A549 (cell line): Measurements from ENCODE around the gene LMO1. TPM values are rescaled to one million over a fixed set of nuclear protein-coding genes. Genes with fewer than 3 reads are reported as not detected.

Experiments used
- ATAC-seq, 2 experiments: fragments of 200-7000 bp in 1 of 2; fragments of >200 bp in 1 of 2; cut with Nextera tagmentation in 1 of 2; cut with Tn5 transposase in 1 of 2; 3 replicates each; pipeline versions ENCODE4 v1.8.0 to v1.9.1; 2018 to 2020; ENCODE audit warnings: mild to moderate bottlenecking in 1 of 2, moderate library complexity in 1 of 2
- CTCF ChIA-PET: fragments of 300-600 bp; sonication (Branson Sonifier 250); formaldehyde crosslinking; extraction: SDS; loops from one replicate; lab custom pipeline; 2021; ENCODE audit warnings: antibody characterized with exemption, inconsistent platforms; lab: Yijun Ruan, JAX
- POLR2A ChIA-PET: fragments of 350-600 bp; formaldehyde crosslinking; extraction: SDS; loops from one replicate; lab custom pipeline; 2021; ENCODE audit warnings: antibody characterized with exemption, inconsistent platforms; lab: Yijun Ruan, JAX
- DNase-seq, 2 experiments: peaks; one replicate each; pipeline versions ENCODE4 v3.0.0 to v3.0.0-alpha.2; 2011 to 2016; ENCODE audit warnings: low read depth in 1 of 2, low spot score in 1 of 2
- FAIRE-seq: peaks from 2 replicates; lab custom pipeline; 2011; peaks lifted over from hg19 to GRCh38; lab: Jason Lieb, UNC
- H3K27ac ChIP-seq, 2 experiments: fragments of >200 bp; sonication (Bioruptor Twin); formaldehyde crosslinking; 3 replicates each; pipeline ENCODE4 v1.5.1; 2016 to 2017
- H3K4me1 ChIP-seq: fragments of >200 bp; sonication (Bioruptor Twin); formaldehyde crosslinking; 3 replicates; pipeline ENCODE4 v1.6.1; 2016
- H3K4me2 ChIP-seq: fragments of >200 bp; sonication (Bioruptor Twin); formaldehyde crosslinking; 3 replicates; pipeline ENCODE4 v1.6.1; 2016
- H3K4me3 ChIP-seq: fragments of >200 bp; sonication (Bioruptor Twin); formaldehyde crosslinking; 3 replicates; pipeline ENCODE4 v1.5.1; 2016
- H3K9me3 ChIP-seq: fragments of >200 bp; sonication (Bioruptor Twin); formaldehyde crosslinking; 3 replicates; pipeline ENCODE4 v1.6.1; 2016
- EHMT2 ChIP-seq: fragments of 200-600 bp; sonication (generic); IDR thresholded peaks from 2 replicates; pipeline ENCODE4 v1.6.1; 2016; ENCODE audit warnings: antibody characterized with exemption, low read depth, mild to moderate bottlenecking, moderate library complexity
- GATA3 ChIP-seq: IDR thresholded peaks from 2 replicates; pipeline ENCODE4 v1.6.1; 2012; ENCODE audit warnings: borderline replicate concordance
- HEYL ChIP-seq: fragments of 250-450 bp; sonication (Bioruptor Pico); IDR thresholded peaks from 2 replicates; pipeline ENCODE4 v1.8.0; 2021; ENCODE audit warnings: mild to moderate bottlenecking, moderate library complexity
- JUN ChIP-seq, 2 experiments: fragments of >200 bp; sonication (Bioruptor Twin); formaldehyde crosslinking; IDR thresholded peaks; 2 replicates in 1 of 2; 3 replicates in 1 of 2; pipeline ENCODE4 v1.6.1; 2016 to 2017
- MYC ChIP-seq: IDR thresholded peaks from 2 replicates; pipeline ENCODE4 v1.6.1; 2012; ENCODE audit warnings: mild to moderate bottlenecking, inconsistent platforms, low read length, improper control_type of control experiment, borderline replicate concordance
- POLR2A ChIP-seq: IDR thresholded peaks from 2 replicates; pipeline ENCODE4 v1.6.1; 2012; ENCODE audit warnings: mild to moderate bottlenecking, low read length
- RFX5 ChIP-seq: fragments of 450-650 bp; IDR thresholded peaks from 2 replicates; pipeline ENCODE4 v1.7.1; 2014; ENCODE audit warnings: antibody characterized with exemption, mild to moderate bottlenecking, moderate library complexity
- SMC3 ChIP-seq: fragments of >200 bp; sonication (Bioruptor Twin); formaldehyde crosslinking; IDR thresholded peaks from 3 replicates; pipeline ENCODE4 v1.6.1; 2018; ENCODE audit warnings: inconsistent platforms
- TP53 ChIP-seq: fragments of 250-450 bp; sonication (Bioruptor Pico); IDR thresholded peaks from 2 replicates; pipeline ENCODE4 v1.5.0; 2021; ENCODE audit warnings: mild to moderate bottlenecking, moderate library complexity
- ZFP36 ChIP-seq: fragments of 450-650 bp; IDR thresholded peaks from 2 replicates; pipeline ENCODE4 v1.6.1; 2014; ENCODE audit warnings: borderline replicate concordance; ENCODE audit not compliant: partially characterized antibody
- ZNF302 ChIP-seq: fragments of 250-450 bp; sonication (Bioruptor Pico); IDR thresholded peaks from 2 replicates; pipeline ENCODE4 v1.9.0; 2021; ENCODE audit warnings: inconsistent platforms, mild to moderate bottlenecking, moderate library complexity
- WGBS: methylation state at CpG from one replicate; pipeline ENCODE4 v1.1.6; 2017; ENCODE audit errors: missing lambda C conversion rate; 5-methylcytosine and 5-hydroxymethylcytosine counted together
- polyA plus RNA-seq, 4 experiments: library from polyadenylated mRNA; depleted of rRNA in 3 of 4; stranded (reverse); fragments of >200 nt; fragmentation: RNase III in 1 of 4; extraction: RNeasy Plus Mini Kit Qiagen cat#74134 plus additional on column Dnase treatment in 1 of 4; gene quantifications; 2 replicates in 3 of 4; 3 replicates in 1 of 4; pipeline ENCODE4 v1.2.3, GENCODE V29; 2011 to 2017
- TF ChIP-seq, protein P1 (sequence below): fragments of 250-450 bp; sonication (Bioruptor Pico); IDR thresholded peaks from 2 replicates; pipeline ENCODE4 v1.5.0; 2021; ENCODE audit warnings: mild to moderate bottlenecking, moderate library complexity, borderline replicate concordance
- TF ChIP-seq, protein P2 (sequence below): fragments of >200 bp; sonication (Bioruptor Twin); formaldehyde crosslinking; IDR thresholded peaks from 3 replicates; pipeline ENCODE4 v1.6.1; 2016
- TF ChIP-seq, protein P3 (sequence below): fragments of 450-650 bp; IDR thresholded peaks from 2 replicates; pipeline ENCODE4 v1.6.1; 2014; ENCODE audit warnings: antibody characterized with exemption
- TF ChIP-seq, protein P4 (sequence below): IDR thresholded peaks from 2 replicates; pipeline ENCODE4 v1.6.1; 2012
- TF ChIP-seq, protein P5 (sequence below): IDR thresholded peaks from 2 replicates; pipeline ENCODE4 v1.6.1; 2012
- TF ChIP-seq, protein P6 (sequence below): fragments of 150-350 bp; IDR thresholded peaks from 2 replicates; pipeline ENCODE4 v1.6.1; 2014; ENCODE audit warnings: low read depth, mild to moderate bottlenecking, low read length

Gene LMO1
- polyA plus RNA-seq, 2 of the 4 experiments (the other 2 are of a cell fraction), result 0.18 to 2.7 TPM

DNA sequence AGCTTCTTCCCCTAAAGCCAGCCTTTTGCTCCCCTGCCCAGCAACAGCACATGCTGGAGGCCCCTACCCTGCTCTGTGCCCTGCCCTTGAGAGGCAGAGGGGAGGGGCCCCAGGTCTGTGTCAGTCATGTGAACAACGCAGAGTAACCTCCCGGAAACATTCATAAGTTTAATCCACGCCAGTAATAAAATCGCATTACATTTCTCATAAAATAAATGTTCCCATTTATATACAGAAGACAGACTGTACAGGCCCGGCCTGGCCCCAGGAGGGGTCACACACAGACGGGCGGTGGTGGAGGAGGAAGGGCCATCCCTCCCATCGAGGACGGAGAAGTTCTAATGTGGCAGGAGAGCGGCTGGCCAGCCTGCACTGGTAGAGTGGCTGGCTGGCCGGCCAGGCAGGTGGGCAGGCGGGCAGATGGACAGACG lies 39.5 kb downstream of the LMO1 start (continued):
- TF ChIP-seq, protein P1, sequence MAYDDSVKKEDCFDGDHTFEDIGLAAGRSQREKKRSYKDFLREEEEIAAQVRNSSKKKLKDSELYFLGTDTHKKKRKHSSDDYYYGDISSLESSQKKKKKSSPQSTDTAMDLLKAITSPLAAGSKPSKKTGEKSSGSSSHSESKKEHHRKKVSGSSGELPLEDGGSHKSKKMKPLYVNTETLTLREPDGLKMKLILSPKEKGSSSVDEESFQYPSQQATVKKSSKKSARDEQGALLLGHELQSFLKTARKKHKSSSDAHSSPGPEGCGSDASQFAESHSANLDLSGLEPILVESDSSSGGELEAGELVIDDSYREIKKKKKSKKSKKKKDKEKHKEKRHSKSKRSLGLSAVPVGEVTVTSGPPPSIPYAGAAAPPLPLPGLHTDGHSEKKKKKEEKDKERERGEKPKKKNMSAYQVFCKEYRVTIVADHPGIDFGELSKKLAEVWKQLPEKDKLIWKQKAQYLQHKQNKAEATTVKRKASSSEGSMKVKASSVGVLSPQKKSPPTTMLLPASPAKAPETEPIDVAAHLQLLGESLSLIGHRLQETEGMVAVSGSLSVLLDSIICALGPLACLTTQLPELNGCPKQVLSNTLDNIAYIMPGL, result no peak
- TF ChIP-seq, protein P2, sequence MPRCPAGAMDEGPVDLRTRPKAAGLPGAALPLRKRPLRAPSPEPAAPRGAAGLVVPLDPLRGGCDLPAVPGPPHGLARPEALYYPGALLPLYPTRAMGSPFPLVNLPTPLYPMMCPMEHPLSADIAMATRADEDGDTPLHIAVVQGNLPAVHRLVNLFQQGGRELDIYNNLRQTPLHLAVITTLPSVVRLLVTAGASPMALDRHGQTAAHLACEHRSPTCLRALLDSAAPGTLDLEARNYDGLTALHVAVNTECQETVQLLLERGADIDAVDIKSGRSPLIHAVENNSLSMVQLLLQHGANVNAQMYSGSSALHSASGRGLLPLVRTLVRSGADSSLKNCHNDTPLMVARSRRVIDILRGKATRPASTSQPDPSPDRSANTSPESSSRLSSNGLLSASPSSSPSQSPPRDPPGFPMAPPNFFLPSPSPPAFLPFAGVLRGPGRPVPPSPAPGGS, result no peak
- TF ChIP-seq, protein P3, sequence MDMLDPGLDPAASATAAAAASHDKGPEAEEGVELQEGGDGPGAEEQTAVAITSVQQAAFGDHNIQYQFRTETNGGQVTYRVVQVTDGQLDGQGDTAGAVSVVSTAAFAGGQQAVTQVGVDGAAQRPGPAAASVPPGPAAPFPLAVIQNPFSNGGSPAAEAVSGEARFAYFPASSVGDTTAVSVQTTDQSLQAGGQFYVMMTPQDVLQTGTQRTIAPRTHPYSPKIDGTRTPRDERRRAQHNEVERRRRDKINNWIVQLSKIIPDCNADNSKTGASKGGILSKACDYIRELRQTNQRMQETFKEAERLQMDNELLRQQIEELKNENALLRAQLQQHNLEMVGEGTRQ, result no peak

DNA sequence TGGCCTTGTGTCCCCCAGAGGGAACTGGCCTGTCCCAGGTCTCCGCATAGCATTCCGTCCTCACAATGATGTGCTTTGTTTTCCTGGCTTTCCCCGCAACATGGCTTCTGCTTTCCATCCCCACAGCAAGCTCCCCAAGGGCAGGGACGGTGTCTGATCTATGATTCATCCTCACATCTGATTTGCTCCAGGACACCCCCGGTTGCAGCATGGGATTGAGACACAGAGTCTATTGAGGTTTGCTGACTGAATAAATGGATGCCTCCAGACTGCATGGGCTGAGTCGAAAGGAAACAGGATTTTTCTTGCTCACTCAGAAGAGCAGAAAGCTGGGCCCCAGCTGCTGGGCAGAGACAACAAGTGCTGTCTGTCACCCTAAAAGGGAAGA lies 40.2 kb downstream of the LMO1 start:
- DNase-seq (no peak), FAIRE-seq (no peak), ATAC-seq (no peak)
- H3K4me3 ChIP-seq, result no peak overlapping the region
- no peak for TF ChIP-seq POLR2A
- TF ChIP-seq MYC, result no peak
- TF ChIP-seq SMC3, result no peak
- no peak for TF ChIP-seq JUN (IDR thresholded peaks at IDR 0.05)
- TF ChIP-seq HEYL (CRISPR knock-in tag), result no peak
- TF ChIP-seq ZNF302, result no peak
- TF ChIP-seq, protein P4, sequence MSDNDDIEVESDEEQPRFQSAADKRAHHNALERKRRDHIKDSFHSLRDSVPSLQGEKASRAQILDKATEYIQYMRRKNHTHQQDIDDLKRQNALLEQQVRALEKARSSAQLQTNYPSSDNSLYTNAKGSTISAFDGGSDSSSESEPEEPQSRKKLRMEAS, result no peak
- TF ChIP-seq GATA3, result no peak
- TF ChIP-seq, protein P5, sequence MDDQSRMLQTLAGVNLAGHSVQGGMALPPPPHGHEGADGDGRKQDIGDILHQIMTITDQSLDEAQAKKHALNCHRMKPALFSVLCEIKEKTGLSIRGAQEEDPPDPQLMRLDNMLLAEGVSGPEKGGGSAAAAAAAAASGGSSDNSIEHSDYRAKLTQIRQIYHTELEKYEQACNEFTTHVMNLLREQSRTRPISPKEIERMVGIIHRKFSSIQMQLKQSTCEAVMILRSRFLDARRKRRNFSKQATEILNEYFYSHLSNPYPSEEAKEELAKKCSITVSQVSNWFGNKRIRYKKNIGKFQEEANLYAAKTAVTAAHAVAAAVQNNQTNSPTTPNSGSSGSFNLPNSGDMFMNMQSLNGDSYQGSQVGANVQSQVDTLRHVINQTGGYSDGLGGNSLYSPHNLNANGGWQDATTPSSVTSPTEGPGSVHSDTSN, result no peak
- WGBS, result 60% methylated on average over 6 of the region's 6 CpGs
- no peak overlapping the region for H3K4me2 ChIP-seq
- POLR2A ChIA-PET, result no interaction called here
- H3K9me3 ChIP-seq, result no peaks in the 10 kb centered on the region
- H3K27ac ChIP-seq, result no peak overlapping the region
- peaks cover 10% of the 10 kb centered on the region; the same call in 2 of the 3 replicates for H3K4me1 ChIP-seq
- CTCF ChIA-PET, result interaction anchor here (1.1 to 20.9 kb wide), 6 partner anchors 10 to 412 kb away, joined by 3 to 424 read pairs (median 6); partner anchors contain the start of gene LMO1

DNA sequence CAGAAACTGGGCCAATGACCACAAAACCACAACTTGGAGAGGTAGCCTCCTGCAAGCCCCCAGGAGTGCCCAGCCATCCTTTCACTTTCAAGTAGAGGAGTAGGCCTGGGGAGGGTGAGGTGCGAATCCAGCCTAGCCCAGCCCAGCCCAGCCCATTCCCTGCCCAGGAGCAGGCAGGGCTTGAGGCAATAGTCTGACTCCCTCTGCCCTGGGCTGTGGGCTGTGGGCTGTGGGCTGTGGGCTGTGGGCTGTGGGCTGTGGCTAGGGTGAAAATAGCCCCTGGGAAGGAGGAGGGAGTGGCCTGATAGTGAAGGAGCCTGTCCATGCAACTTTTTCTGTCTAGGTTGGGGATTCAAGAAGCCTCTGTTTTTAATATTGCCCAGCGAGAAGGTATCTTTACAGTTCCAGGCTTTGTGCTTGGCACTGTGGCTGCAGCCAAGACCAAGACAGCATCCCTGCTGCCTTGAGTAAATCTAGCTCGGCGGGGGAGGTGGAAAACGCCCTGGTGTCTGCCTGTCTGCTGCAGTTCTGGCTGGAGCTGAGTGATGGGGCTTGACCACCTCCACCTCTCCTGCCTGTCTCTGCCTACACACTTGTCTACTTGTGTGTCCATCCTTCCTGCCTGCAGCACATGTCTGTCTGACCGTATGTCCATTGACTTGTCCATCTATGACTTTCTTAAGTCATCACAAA lies 40.7 kb downstream of the LMO1 start:
- ChIA-PET POLR2A (no interaction called here), CTCF (interaction anchor here (0.6 to 20.9 kb wide), 8 partner anchors 10 to 412 kb away, joined by 3 to 424 read pairs (median 5); partner anchors contain the start of gene LMO1)
- Histone ChIP-seq H3K4me2 (no peak overlapping the region), H3K27ac (no peak overlapping the region), H3K9me3 (no peaks in the 10 kb centered on the region), H3K4me3 (no peak overlapping the region), H3K4me1 (peaks cover 6% of the 10 kb centered on the region; the same call in 1 of the 3 replicates)
- no peak for FAIRE-seq
- ATAC-seq, result no peak
- DNase-seq, result no peak
- TF ChIP-seq, protein P6, sequence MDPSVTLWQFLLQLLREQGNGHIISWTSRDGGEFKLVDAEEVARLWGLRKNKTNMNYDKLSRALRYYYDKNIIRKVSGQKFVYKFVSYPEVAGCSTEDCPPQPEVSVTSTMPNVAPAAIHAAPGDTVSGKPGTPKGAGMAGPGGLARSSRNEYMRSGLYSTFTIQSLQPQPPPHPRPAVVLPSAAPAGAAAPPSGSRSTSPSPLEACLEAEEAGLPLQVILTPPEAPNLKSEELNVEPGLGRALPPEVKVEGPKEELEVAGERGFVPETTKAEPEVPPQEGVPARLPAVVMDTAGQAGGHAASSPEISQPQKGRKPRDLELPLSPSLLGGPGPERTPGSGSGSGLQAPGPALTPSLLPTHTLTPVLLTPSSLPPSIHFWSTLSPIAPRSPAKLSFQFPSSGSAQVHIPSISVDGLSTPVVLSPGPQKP, result no peak
- TF ChIP-seq TP53 (CRISPR knock-in tag), result no peak
- TF ChIP-seq ZFP36, result no peak
- no peak for TF ChIP-seq EHMT2
- TF ChIP-seq RFX5, result no peak
- WGBS, result 56% methylated on average over 6 of the region's 6 CpGs
